AG09319 (cell line): ENCODE measurements around the gene RAI2.

Experiments
- DNase-seq: peaks from one replicate; pipeline ENCODE4 v3.0.0-alpha.2; 2010; ENCODE audit warnings: low read depth; ENCODE audit errors: extremely low read depth
- TF ChIP-seq, protein P1 (sequence below): IDR thresholded peaks from 2 replicates; pipeline ENCODE4 v1.5.1; 2011; ENCODE audit warnings: low read depth, mild to moderate bottlenecking, inconsistent platforms, low read length, moderate library complexity

Gene RAI2

DNA sequence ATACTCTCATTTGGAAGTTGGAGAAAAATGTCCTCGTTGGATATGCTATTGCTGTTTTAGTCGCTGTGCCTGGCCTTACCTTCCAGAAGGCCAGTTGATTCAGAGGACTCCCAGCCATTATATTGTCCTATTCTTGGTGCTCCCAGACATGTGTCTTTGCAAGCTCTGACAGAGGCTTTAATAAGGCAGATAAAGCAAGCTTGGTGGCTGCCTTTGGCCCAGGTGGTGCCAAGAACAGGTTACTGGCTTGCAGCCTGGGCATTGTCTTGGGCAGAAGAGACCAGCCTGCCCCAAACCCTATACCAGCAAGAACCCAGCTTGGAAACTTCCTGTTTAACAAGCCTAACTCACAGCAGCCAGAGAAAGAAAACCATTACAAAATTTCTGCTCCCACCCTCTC is 16.9 kb downstream of the RAI2 start:
- DNase-seq: no peak
- TF ChIP-seq, protein P1, sequence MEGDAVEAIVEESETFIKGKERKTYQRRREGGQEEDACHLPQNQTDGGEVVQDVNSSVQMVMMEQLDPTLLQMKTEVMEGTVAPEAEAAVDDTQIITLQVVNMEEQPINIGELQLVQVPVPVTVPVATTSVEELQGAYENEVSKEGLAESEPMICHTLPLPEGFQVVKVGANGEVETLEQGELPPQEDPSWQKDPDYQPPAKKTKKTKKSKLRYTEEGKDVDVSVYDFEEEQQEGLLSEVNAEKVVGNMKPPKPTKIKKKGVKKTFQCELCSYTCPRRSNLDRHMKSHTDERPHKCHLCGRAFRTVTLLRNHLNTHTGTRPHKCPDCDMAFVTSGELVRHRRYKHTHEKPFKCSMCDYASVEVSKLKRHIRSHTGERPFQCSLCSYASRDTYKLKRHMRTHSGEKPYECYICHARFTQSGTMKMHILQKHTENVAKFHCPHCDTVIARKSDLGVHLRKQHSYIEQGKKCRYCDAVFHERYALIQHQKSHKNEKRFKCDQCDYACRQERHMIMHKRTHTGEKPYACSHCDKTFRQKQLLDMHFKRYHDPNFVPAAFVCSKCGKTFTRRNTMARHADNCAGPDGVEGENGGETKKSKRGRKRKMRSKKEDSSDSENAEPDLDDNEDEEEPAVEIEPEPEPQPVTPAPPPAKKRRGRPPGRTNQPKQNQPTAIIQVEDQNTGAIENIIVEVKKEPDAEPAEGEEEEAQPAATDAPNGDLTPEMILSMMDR: no peak

DNA sequence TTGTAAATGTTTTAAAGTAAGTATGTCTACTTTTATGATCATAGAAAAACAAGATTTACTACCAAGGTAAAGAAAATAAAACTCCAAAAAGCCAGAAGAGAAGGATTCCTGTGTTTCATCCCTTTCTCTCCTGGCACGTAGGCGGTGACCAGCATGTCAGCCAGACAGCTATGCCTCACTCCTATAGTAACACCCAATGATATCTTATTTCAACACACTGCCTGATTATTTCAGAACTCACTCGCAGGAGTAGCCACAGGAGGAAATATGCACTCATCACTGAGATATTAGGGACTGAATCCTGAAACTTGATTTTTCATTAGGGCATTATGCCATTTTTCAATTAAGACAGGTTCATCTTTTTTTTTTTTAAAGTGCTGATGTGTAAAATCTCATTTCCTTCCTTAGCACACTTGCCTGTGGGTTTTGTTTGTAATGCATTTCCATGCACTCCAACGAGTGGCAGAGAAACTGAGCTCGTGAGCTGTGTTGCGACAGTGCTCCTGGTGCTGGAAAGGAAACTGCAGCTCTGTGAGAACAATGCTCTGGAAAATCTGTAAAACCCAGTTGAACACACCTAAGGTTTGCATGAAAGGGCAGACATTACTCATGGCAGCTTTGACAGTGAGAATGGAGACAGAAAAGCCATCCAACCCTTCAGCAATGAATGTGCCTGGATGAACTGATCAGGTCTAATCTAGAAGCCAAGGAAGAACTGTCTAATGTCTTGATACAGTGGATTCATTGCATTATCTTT is 18.2 kb downstream of the RAI2 start:
- TF ChIP-seq, protein P1: no peak
- no peak for DNase-seq

DNA sequence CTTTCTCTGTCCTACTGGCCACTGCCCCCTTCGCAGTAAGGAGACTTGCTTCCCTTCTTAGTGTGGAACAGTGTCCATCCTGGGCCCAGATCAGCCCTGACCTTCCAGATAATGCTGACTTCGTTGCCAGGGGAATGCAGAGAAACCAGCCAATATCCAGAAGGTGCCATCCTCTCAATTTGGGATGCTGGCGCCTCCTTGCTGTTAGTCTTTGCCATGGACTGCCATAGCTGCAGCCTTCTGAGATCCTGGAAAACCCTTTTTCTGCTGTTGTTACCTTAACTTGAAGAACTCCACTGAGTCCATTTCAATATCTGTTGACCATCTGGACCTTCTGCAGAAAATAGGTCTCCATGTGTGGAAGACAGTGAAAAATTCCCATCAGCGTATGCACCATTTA is 21.8 kb downstream of the RAI2 start:
- DNase-seq: no peak
- TF ChIP-seq, protein P1: no peak; the same call in none of the 2 replicates

DNA sequence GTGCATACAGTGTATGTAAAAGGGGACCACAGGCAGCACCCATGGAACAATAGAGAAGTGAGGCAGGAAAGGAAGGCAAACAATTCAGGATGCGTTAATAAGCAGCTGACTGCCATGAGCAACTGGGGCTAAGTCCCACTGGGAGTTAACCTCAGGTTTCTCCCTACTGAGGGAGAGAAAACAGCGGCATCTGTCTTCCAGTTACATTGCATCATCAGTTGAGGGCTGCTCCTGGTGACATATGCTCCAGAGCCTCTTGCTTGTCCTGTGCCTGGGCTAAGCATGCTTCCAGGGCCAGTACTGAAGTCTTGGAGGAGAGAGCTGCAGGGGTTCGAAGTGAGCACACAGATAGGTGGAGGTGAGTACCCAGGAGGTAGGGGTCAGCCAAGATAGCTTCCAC is 24.3 kb downstream of the RAI2 start:
- TF ChIP-seq, protein P1: no peak
- no peak for DNase-seq

DNA sequence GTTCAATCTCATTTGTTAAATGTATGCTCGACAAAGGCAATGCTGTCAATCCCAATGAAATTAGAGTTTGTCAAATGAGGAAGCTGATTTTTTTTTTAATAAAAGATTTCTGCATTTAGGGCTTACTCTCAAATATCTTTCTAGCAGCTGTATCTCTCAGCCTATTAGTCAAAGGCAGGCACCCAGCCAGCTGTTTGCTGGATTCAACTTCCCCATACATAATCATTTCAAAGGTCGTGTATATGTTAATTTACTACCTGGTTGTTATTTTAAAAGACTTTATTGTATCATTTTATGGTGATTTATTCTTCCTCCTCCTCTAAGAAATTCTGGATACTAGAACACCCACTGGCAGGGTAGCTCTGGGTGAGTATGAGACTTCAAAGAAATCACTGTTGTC is 27.1 kb downstream of the RAI2 start:
- TF ChIP-seq, protein P1: no peak
- DNase-seq: no peak

DNA sequence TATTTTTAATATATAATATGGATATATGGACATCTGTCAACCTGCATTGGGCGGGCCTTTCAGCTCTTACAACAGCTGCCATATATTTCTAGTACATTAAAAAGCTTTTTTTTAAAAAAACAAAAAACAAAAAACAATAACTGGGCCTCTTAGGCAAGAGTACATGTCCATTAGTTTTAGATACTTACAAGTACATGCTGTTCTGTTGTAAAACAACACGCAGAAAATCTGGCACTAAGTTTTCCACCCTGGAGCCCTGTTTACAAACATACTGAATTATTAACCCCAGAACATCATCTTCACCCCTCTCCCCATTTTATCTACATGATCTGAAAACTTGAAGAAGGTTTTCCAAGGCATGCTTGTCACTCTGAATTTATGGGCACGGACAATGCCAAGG is 29.8 kb downstream of the RAI2 start:
- TF ChIP-seq, protein P1: no peak
- no peak for DNase-seq

DNA sequence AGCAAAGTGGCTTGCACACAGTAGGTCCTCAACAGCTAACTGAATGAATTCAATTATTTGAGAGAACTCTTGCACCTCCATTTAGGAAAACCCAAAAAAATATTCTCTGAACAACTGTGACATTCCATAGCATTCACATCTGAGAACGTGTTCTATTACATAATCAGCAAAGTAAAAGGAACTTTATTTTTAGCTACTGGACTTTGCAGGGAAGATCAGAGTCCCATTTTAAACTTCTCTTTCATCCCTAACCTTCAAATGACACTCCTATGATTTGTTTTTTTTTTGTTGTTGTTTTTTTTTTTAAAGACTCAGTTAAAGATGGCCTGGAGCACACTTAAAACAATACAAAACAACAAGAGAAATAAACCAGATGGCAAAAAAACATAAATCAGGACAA is 30.9 kb downstream of the RAI2 start:
- DNase-seq: no peak
- TF ChIP-seq, protein P1: no peak
